SH-SY5Y (cell line): ENCODE measurements around the gene PRSS22.

Experiments used
- GATA2 ChIP-seq: IDR thresholded peaks from 2 replicates; pipeline ENCODE4 v1.6.1; 2011; ENCODE audit warnings: mild to moderate bottlenecking, low read depth, low read length
- GATA3 ChIP-seq: IDR thresholded peaks from 2 replicates; pipeline ENCODE4 v1.6.1; 2011; ENCODE audit warnings: low read depth, mild to moderate bottlenecking, low read length, moderate library complexity

DNA sequence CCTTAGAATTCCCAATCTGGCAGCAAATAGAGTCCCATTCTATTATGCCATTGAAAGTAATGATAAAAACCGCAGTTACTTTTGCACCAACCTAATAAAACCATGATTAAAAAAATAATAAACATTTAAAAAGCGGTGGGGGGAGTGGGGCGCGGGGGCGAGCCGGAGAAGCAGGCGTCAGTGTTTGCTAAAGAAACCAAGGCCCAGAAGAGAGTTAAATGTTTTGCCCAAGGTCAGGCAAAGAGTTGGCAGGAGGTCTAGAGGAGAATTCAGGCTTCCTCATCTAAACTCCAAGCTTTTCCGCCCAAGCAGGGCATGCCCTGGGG is 9.7 kb upstream of the PRSS22 start:
- TF ChIP-seq GATA3: no peak
- no peak for TF ChIP-seq GATA2
